Measurements from ENCODE around the gene PRM1.

Gene PRM1, protein sequence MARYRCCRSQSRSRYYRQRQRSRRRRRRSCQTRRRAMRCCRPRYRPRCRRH

DNA sequence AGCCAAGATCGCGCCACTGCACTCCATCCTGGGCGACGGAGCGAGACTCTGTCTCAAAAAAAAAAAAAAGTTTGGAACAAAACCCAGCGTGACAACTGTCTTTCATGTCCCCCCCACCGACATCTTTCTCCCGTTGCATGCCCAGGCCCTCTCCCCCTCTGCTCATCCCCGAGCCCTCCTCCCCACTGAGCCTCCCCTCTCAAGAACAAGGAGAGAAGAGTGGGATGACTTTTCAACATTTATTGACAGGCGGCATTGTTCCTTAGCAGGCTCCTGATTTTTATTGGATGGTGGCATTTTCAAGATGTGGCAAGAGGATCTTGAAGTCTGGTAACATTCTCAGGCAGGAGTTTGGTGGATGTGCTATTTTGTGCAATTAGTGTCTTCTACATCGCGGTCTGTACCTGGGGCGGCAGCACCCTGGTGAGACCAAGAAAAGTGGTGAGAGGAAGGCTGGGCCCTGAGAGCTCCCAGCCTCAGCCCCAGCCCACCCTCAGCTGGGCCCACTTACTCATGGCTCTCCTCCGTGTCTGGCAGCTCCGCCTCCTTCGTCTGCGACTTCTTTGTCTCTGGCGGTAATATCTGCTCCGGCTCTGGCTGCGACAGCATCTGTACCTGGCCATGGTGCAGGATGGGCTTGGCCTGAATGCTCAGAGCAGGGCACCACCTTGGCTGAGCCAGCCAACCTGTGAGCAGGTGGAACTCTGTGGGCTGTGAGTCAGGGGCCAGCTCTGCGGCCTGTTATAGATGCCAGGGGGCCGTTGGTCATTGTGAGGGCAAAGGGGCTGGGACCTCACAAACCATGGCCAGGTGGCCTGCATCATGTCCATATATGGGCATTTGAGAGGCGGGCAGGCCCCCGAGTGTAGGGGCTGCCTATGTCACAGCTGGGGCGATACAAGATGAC is at the start of gene PRM1:
Gene PRM1, minus strand, starts transcription at position 715 of the 907 bp plus-strand sequence. Its CDS starts 92 bp downstream, at position 623.
- Mint-ChIP-seq H3K4me3 (no peak within 1 kb of the TSS), H3K9me3 (no peaks in the 10 kb centered on the region), H3K36me3 (ENCODE audit: low read depth) (no peaks in the 10 kb centered on the region), H3K27me3 (ENCODE audit: low read depth) (peaks cover 22% of the 10 kb centered on the region), H3K27ac (no peak within 1 kb of the TSS), H3K4me1 (ENCODE audit: low read depth) (no peaks in the 10 kb centered on the region)

DNA sequence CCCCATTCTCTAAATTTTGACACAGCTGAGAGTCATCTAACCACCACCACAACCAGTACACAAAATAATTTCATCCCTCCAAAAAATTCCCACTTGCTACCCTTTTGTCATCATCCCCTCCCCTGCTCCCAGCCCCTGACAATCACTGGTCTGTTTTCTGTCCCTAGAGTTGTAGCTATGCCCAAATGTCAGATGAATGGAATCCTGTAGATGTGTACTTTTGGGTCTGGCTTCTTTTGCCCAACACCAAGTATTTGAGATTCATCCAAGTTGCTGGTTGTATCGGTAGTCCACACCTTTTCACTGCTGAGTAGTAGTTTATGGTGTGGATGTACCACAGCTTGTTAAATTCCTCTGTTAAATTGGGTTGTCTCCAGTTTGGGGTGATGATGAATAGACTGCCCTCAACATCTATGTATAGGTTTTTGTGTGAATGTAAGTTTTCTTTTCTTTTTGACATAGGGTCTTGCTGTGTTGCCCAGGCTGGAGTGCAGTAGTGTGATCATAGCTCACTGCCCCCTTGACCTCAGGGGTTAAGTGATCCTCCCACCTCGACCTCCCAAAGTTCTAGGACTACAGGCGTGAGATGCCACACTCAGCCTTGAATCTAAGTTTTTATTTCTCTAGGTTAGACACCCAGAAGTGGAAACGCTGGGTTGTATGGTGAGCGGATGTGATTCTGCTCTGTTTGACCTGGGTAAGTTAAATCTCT is 49.6 kb upstream of the PRM1 start:
- H3K27me3 Mint-ChIP-seq (ENCODE audit: low read depth) = no peaks in the 10 kb centered on the region
- H3K4me1 Mint-ChIP-seq (ENCODE audit: low read depth) = peaks cover 45% of the 10 kb centered on the region
- peaks cover 7% of the 10 kb centered on the region for H3K36me3 Mint-ChIP-seq (ENCODE audit: low read depth)
- H3K9me3 Mint-ChIP-seq = peaks cover 8% of the 10 kb centered on the region
- H3K27ac Mint-ChIP-seq = no peak overlapping the region
- no peak overlapping the region for H3K4me3 Mint-ChIP-seq

DNA sequence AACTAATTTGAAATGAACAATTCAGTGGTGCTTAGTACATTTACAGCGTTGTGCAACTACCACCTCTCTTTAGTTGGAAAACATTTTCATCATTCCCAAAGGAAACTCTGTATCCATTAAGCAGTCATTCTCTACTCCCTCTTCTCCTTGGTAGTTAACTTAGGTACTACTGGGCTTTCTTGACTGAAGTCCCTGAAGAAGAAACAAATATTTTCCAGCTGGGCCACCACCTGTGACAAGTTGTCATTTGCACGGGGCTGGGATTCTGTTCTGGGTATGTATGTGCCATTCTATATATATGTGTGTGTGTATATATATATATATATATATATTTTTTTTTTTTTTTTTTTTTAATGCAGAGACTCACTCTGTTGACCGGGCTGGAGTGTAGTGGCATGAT is 48.8 kb upstream of the PRM1 start:
- Mint-ChIP-seq H3K27ac (no peak overlapping the region), H3K9me3 (peaks cover 7% of the 10 kb centered on the region), H3K36me3 (ENCODE audit: low read depth) (peaks cover 7% of the 10 kb centered on the region), H3K4me1 (ENCODE audit: low read depth) (peaks cover 53% of the 10 kb centered on the region), H3K27me3 (ENCODE audit: low read depth) (no peaks in the 10 kb centered on the region), H3K4me3 (no peak overlapping the region)

DNA sequence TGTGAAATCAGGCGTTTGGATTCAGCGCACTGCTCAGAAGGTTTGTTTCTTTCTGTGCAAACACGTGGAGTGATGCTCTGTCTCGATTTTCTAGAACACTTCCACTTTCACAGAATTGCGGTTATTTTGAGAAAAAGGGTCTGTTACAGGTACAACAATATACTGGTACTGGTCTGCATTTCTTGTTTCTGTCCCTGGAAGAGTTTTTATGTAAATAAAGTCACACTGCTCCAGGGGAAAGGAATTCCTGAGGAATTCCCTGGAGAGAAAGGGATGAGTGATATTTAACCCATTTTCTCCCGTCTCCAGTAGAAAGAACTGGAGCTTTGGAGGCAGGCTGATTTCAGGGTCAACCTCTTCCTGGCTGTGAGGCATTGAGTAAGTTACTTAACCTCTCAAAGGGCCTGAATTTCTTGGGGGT is 48.0 kb upstream of the PRM1 start:
- Mint-ChIP-seq H3K4me1 (ENCODE audit: low read depth) (peaks cover 54% of the 10 kb centered on the region), H3K27ac (peak overlapping the region; percentile 78), H3K4me3 (peak overlapping the region; percentile 76), H3K9me3 (peaks cover 5% of the 10 kb centered on the region), H3K27me3 (ENCODE audit: low read depth) (no peaks in the 10 kb centered on the region), H3K36me3 (ENCODE audit: low read depth) (peaks cover 7% of the 10 kb centered on the region)

DNA sequence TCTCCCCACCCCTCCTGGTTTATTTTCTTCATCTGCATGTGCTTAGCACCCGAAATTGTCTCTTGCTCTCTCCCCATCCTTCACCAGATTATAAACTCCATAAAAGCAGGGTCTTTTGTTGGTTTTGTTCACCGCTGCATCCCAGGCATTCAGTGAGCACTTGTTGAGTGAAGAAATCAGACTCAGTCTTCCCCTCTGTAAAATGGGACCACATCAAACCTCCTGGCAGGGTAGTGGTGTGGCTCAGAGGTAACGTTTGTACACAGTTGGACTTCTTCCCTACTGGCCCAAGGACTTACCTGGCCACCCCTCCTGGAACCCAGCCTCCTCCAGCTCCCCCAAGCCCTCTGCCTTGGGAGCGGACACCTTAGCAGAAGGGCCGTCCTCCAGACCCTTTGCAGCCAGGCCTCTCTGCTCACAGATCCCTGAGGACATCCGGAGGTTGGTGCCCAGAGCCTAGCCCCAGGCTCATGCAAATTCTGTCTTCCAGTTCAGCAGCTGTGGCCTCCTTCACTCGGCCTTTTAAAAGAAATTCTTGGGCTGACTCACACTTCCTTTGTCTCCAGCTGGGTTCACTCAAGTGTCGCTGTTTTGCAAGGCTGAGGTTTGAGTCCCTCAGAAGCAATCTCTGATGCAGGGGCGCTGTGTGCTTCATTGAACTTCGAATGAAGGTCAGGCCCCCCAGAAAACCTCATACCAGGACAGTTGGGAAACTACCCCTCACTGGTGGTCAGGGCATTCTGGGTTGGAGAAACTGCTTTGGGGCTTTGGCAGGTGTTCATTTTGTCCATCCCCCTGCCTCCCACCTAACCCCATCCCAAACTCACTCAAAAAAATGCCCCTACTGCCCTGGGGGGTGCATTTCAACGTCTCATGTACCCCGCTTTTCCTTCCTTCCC is 47.3 kb upstream of the PRM1 start:
- H3K9me3 Mint-ChIP-seq = peaks cover 5% of the 10 kb centered on the region
- H3K36me3 Mint-ChIP-seq (ENCODE audit: low read depth) = peaks cover 7% of the 10 kb centered on the region
- H3K4me1 Mint-ChIP-seq (ENCODE audit: low read depth) = peaks cover 54% of the 10 kb centered on the region
- H3K27ac Mint-ChIP-seq = peak overlapping the region; percentile 78
- H3K4me3 Mint-ChIP-seq = peak overlapping the region; percentile 76
- no peaks in the 10 kb centered on the region for H3K27me3 Mint-ChIP-seq (ENCODE audit: low read depth)

DNA sequence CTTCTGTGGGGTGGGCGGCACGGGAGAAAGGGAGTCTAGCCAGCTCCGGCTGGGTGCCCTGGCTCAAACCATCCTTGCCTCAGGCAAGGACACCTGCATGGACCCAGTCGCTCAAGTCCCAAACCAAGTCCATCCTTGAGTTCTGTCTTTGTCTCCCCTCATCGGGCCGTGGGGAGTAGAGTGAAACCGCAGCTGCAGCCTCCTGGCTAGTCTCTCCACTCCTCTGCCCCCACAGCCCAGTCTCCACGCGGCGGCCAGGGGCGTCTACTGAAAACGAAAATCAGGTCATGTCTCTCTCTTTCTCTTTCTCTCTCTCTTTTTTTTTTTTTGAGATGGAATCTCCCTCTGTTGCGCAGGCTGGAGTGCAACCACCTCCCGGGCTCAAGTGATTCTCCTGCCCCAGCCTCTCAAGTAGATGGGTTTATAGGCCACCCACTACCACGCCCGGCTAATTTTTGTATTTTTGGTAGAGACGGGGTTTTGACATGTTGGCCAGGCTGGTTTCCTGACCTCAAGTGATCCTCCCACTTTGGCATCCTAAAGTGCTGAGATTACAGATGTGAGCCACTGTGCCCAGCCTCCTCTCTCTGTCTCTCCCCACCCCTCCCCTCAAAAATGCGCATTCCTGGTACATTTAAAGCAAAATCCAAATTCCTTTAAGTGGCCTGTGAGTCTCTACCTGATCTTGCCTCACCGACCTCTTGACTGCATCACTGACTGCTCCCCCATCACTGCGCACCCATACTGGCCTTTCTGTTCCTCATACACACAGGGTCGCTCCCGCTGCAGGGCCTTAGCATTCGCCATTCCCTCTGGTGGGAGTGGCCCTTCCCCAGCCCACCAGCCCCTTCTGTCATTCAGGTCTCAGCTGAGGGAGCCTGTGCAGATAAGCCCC is 46.4 kb upstream of the PRM1 start:
- Mint-ChIP-seq H3K4me1 (ENCODE audit: low read depth) (peaks cover 55% of the 10 kb centered on the region), H3K4me3 (peak overlapping the region; percentile 75), H3K27me3 (ENCODE audit: low read depth) (no peaks in the 10 kb centered on the region)

DNA sequence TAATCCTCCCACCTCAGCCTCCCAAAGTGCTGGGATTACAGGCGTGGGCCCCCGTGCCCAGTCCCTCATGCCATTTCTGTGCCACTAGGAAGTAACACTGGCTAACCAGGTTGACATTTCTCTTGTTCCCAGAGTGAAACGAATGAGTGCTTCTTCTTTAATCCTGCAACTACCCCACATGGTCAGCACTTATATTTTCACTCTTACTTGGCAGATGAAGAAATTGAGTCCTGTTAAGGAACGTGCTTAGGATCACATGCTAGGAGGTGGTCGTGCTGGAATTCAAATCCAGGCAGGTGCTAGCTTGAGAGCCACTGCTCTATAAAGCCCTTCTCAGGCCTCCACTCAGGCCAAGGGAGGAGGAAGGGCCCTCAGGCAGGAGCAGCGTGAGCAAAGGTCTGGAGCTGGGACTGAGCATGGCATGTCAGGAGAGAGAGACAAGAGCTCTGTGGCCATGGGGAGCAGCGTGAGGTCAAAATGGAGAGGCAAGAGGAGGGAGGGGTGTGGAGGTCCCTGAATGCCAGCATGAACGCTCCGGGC is 45.7 kb upstream of the PRM1 start:
- H3K36me3 Mint-ChIP-seq (ENCODE audit: low read depth) = peaks cover 9% of the 10 kb centered on the region
- H3K4me3 Mint-ChIP-seq = no peak overlapping the region
- peaks cover 55% of the 10 kb centered on the region for H3K4me1 Mint-ChIP-seq (ENCODE audit: low read depth)
- peak overlapping the region; percentile 60 for H3K27ac Mint-ChIP-seq
- H3K27me3 Mint-ChIP-seq (ENCODE audit: low read depth) = no peaks in the 10 kb centered on the region
- peaks cover 5% of the 10 kb centered on the region for H3K9me3 Mint-ChIP-seq

More for the DNA sequence above, 46.4 kb upstream of the PRM1 start:
- Mint-ChIP-seq H3K9me3 (peaks cover 5% of the 10 kb centered on the region), H3K27ac (peak overlapping the region; percentile 67), H3K36me3 (ENCODE audit: low read depth) (peaks cover 9% of the 10 kb centered on the region)

DNA sequence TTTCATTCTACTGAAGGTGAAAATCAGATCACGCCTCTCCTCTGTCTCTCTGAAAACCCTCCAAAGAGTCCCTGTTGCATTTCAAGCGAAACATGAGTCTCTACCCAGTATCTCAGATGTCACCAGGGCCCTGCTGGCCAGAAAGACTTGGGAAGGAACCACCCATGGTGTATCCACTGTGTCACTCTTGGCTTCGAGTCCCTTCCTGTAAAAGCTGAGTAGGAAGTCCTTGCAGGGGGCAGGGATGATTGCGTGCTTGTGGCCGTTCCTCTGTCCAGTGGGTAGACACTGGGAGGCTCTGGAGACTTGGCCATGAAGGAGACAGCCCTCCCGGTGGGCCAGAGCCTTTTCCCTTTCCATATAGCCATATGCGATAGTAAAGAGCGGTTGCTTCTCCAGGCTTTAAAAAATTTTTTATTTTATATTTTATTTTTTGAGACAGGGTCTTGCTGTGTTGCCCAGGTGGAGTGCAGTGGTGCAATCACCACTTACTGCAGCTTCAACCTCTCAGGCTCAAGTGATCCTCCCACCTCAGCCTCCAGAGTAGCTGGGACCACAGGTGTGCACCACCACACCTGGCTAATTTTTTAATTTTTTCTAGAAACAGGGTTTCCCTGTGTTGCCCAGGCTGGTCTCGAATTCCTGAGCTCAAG is 45.1 kb upstream of the PRM1 start:
- peaks cover 9% of the 10 kb centered on the region for H3K36me3 Mint-ChIP-seq (ENCODE audit: low read depth)
- H3K4me1 Mint-ChIP-seq (ENCODE audit: low read depth) = peaks cover 55% of the 10 kb centered on the region
- no peak overlapping the region for H3K4me3 Mint-ChIP-seq
- H3K27me3 Mint-ChIP-seq (ENCODE audit: low read depth) = no peaks in the 10 kb centered on the region
- H3K9me3 Mint-ChIP-seq = peaks cover 5% of the 10 kb centered on the region
- peak overlapping the region; percentile 8 for H3K27ac Mint-ChIP-seq

DNA sequence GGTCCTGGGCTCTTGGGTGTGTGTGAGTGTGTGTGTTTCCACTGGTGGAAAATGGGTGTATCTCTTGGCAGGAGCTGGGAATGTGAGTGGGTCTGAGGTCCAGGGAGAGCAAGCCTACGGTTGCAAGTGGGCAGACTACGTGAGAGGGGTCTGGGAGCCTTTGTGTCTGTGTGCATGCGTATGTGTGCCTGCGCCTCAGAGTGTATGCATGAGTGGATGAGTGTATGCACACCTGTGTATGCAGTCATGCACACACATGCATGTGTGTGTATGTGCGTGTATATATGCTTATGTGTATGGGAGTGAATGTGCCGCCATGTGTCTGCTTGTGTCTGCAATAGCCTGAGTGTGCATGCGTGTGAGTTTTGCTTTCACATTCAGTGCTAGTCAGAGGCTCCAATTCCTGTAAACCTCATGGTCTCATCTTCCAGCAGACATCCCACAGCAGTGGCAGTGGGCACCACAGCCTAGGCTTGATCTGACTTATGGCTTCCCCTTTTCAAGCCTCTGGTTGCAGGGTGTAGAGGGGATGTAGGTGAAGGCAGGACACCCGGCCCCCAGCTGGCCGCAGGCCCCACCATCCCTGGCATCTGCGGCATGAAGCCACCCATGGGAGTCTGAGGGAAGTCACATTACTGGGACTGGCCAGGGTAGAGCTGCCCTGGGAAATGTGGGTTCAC is 44.4 kb upstream of the PRM1 start:
- Mint-ChIP-seq H3K4me3 (peak overlapping the region; percentile 20), H3K27me3 (ENCODE audit: low read depth) (no peaks in the 10 kb centered on the region), H3K4me1 (ENCODE audit: low read depth) (peaks cover 52% of the 10 kb centered on the region), H3K9me3 (peaks cover 5% of the 10 kb centered on the region), H3K36me3 (ENCODE audit: low read depth) (peaks cover 9% of the 10 kb centered on the region), H3K27ac (peak overlapping the region; percentile 8)

DNA sequence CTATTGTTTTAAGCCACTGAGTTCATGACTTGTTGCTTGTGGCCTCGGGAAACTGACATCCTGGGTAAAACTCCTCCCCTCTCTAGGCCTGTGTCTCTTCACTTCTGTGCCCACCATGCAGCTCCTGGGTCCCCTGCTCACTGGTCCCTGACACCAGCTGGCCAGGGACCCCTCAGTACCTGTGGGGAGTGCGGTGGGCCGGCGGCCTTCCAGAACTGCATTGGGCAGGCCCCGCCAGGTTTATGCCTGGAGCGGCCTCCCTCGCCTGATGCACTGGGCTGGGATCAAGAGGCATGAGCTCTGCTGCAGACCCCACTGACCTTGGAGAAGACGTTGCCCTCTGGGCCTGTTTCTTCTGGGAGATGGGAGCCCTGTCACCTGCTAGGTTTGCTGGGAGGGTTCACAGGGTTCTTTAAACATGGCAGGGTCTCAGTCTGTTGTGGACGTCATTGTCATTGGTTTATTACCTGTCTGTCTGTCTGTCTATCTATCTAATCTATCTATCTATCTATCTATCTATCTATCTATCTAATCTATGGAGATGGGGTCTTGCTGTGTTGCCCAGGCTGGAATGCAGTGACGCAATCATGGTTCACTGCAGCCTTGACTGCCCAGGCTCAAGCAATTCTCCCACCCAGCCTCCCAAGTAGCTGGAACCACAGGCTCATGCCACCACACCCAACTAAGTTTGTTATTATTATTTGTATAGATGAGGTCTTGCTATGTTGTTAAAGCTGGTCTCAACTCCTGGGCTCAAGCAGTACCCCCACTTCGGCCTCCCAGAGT is 42.6 kb upstream of the PRM1 start:
- Mint-ChIP-seq H3K27ac (peak overlapping the region; percentile 62), H3K4me1 (ENCODE audit: low read depth) (peaks cover 43% of the 10 kb centered on the region), H3K36me3 (ENCODE audit: low read depth) (peaks cover 9% of the 10 kb centered on the region)

DNA sequence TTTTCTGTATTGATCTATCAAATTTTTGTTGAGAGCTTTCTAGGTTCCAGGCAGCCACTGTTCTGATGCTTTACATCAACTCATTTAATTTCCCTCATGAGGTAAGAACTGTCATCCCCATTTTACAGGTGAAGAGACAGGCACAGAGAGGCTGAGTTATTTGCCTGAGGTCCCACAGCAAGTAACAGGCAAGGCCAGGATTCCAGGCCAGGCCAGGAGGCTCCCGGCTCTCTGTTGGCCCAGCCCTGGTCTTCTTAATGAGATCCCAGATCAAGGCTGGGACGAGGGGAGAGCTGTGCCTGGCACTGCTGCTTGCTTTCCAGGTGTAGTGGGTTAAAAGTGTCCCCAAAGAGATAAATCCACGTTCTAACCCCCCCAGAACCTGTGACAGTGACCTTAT is 41.7 kb upstream of the PRM1 start:
- Mint-ChIP-seq H3K4me3 (no peak overlapping the region), H3K36me3 (ENCODE audit: low read depth) (peaks cover 6% of the 10 kb centered on the region), H3K27ac (peak overlapping the region; percentile 67), H3K9me3 (peaks cover 5% of the 10 kb centered on the region), H3K4me1 (ENCODE audit: low read depth) (peaks cover 36% of the 10 kb centered on the region), H3K27me3 (ENCODE audit: low read depth) (no peaks in the 10 kb centered on the region)

More for the DNA sequence above, 42.6 kb upstream of the PRM1 start:
- H3K27me3 Mint-ChIP-seq (ENCODE audit: low read depth) = no peaks in the 10 kb centered on the region
- H3K9me3 Mint-ChIP-seq = peaks cover 5% of the 10 kb centered on the region
- H3K4me3 Mint-ChIP-seq = no peak overlapping the region

DNA sequence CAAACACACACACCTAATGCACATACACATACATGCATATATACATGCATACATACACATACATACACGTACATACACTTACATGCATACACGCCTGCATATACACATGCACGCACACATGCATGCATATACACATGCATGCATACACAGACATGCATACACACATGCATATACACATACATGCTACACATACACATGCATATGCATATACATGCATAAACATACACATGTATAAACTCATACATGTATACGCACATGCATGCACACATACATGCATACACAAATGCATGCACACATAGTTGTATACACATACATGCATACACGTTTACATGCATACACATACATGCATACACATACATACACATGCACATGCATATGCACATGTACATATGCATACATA is 40.5 kb upstream of the PRM1 start:
- no peaks in the 10 kb centered on the region for H3K27me3 Mint-ChIP-seq (ENCODE audit: low read depth)
- H3K4me3 Mint-ChIP-seq = no peak overlapping the region
- H3K27ac Mint-ChIP-seq = no peak overlapping the region
- H3K4me1 Mint-ChIP-seq (ENCODE audit: low read depth) = peaks cover 30% of the 10 kb centered on the region
- peaks cover 2% of the 10 kb centered on the region for H3K36me3 Mint-ChIP-seq (ENCODE audit: low read depth)
- H3K9me3 Mint-ChIP-seq = no peaks in the 10 kb centered on the region
